ENCODE results near the gene ABLIM2. TPM values are rescaled to one million over a fixed set of nuclear protein-coding genes. Genes with fewer than 3 reads are reported as not detected.

The ABLIM2 gene
- total RNA-seq, 4 donors from 2014 or later: 9.2 to 24.0 (median 12.3) TPM

DNA sequence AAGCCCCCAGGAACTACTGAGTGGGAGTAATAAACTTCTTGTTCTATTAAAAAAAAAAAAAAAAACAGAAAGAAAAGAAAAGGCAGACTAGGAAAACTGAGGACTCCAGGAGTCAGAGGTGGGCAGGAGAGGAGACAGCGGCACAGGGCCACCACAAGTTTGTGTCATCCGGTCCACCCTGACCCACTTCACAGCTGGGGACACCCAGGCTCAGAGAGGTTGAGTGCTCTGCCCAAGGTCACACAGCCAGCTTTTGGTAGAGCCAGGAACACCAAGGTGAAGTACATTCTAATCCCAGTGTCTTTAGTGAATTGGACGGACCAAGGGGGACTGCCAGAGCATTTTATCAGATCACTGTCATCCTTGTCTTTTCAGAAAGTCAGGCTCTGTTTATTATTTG lies 16.4 kb upstream of the ABLIM2 start:
- no peaks in the 10 kb centered on the region for H3K36me3 ChIP-seq
- TF ChIP-seq POLR2A (IDR thresholded peaks at IDR 0.05): no peak
- TF ChIP-seq, protein P1, sequence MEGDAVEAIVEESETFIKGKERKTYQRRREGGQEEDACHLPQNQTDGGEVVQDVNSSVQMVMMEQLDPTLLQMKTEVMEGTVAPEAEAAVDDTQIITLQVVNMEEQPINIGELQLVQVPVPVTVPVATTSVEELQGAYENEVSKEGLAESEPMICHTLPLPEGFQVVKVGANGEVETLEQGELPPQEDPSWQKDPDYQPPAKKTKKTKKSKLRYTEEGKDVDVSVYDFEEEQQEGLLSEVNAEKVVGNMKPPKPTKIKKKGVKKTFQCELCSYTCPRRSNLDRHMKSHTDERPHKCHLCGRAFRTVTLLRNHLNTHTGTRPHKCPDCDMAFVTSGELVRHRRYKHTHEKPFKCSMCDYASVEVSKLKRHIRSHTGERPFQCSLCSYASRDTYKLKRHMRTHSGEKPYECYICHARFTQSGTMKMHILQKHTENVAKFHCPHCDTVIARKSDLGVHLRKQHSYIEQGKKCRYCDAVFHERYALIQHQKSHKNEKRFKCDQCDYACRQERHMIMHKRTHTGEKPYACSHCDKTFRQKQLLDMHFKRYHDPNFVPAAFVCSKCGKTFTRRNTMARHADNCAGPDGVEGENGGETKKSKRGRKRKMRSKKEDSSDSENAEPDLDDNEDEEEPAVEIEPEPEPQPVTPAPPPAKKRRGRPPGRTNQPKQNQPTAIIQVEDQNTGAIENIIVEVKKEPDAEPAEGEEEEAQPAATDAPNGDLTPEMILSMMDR (IDR thresholded peaks at IDR 0.05): no peak
- H3K4me3 ChIP-seq (replicated peaks in 1 of 3): no peak overlapping the region
- H3K27me3 ChIP-seq: no peaks in the 10 kb centered on the region
- no peak overlapping the region for H3K27ac ChIP-seq
- WGBS, 2 donors: 91 to 92% methylated on average over 3 of the region's 3 CpGs
- intact Hi-C loops (cut with DNase I): no loop called here
- no peak for DNase-seq
- H3K4me1 ChIP-seq: no peaks in the 10 kb centered on the region
- H3K9me3 ChIP-seq: no peaks in the 10 kb centered on the region

DNA sequence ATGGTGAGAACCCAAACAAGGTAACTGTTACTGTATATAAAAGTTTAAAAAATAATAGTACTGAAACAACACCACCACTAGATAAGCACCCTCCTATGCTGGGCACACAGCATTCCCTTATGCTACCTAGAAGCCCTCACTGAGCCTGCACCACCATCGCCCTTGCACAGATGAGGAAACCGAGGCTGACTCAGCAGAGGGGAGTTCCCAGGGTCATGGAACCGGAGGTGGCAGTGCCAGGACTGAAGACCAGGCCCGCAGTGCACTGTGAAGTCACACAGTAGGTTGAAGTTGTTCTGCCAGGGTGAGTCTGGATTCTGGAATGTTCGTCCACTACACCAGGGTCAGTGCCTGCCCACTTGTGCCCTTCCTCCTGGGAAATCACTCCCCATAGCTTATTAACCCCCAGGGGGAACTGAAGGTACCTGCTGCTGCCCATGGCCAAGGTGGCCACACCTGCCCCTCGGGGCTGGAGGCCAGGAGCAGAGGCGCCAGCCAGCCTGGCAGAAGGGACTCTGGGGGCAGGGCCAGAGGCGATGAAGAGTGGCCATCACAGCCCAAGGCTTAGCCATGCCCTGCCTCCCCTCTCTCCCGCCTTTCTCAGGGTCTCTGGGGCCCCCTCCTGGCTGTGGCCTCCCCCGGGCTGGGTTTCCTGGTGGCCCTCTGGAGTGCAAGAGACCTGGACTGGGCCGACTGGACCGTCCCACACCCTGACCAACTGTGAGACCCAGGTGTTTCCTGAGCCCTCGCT lies 15.1 kb upstream of the ABLIM2 start:
- 69 to 85% methylated on average over 9 to 11 of the region's 13 CpGs for WGBS, 2 donors
- intact Hi-C loops (cut with DNase I): no loop called here
- H3K9me3 ChIP-seq: no peaks in the 10 kb centered on the region
- H3K27ac ChIP-seq: no peak overlapping the region
- no peak overlapping the region for H3K4me3 ChIP-seq (replicated peaks in 1 of 3)
- DNase-seq: no peak
- no peak for TF ChIP-seq POLR2A (IDR thresholded peaks at IDR 0.05)
- TF ChIP-seq, protein P1 (IDR thresholded peaks at IDR 0.05): no peak
- H3K4me1 ChIP-seq: no peaks in the 10 kb centered on the region
- H3K27me3 ChIP-seq: no peaks in the 10 kb centered on the region
- H3K36me3 ChIP-seq: no peaks in the 10 kb centered on the region

DNA sequence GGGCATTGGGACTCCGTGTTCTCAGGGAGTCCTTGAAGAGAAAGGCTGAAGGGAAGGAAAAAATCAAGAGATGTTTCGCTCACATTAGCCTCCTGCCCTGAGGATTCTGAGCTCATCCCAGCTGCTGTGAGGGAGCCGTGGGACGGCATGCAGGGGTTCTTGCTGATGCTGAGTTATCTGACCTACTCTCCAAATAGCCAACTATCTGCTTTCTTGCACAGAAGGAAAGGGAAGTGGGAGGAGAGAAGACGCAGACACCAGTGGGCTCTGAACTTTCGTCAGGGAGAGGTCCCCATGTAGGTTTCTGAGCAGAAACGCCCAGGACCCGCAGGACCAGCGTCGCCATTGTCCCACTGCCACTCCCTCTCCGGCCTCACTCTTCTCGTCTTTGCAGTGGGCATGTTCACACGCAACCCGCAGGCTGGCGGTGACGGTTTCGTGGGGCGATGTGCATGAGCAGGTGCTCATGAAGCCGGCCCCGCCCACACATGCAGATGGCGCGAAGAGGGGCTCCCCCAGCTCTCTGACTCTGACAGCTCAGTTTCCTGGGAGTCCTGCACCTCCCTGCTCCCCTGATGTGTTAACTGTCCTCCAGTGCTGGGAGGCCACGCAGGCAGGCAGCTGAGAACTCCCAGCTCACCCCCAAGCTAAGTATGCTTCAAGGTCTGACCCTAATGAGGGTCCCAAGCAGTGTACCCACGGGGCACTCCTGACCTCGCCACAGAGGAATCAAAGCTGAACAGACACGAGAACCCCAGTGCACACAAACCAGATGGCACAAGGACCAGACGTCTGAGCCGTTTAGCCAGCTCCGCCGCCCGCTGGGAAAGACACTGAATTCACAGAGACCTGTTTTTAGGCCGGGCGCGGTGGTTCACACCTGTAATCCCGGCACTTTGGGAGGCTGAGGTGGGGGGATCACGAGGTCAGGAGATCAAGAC lies 13.6 kb upstream of the ABLIM2 start:
- intact Hi-C loops (cut with DNase I): no loop called here
- Histone ChIP-seq H3K27ac (no peak overlapping the region), H3K4me3 (replicated peaks in 1 of 3) (no peak overlapping the region), H3K27me3 (no peaks in the 10 kb centered on the region), H3K36me3 (no peaks in the 10 kb centered on the region), H3K9me3 (no peaks in the 10 kb centered on the region), H3K4me1 (no peaks in the 10 kb centered on the region)
- WGBS, 2 donors: 85 to 86% methylated on average over 23 to 36 of the region's 36 CpGs
- no peak for DNase-seq
- TF ChIP-seq POLR2A (IDR thresholded peaks at IDR 0.05): no peak
- TF ChIP-seq, protein P1 (IDR thresholded peaks at IDR 0.05): no peak

DNA sequence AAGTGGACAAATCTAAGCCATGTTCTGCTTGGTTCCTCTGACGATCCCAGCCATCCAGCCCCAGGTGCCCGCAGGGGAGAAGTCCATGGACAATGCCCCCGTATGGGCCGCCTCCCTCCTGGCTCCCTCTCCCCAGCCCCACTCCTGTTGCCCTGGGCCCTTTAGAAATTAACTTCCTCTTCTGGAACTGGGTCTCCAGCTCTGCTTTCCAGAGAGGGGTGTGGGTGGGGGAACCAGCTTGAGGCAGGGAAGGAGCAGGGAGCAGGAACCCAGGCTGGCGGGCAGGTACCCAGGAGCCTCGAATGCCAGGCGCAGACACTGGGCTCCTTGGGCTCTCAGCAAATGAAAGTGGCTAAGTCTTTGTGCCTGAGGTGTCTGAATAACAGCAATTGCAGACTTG lies 12.7 kb upstream of the ABLIM2 start:
- intact Hi-C loops (cut with DNase I): no loop called here
- no peak for TF ChIP-seq POLR2A (IDR thresholded peaks at IDR 0.05)
- TF ChIP-seq, protein P1 (IDR thresholded peaks at IDR 0.05): no peak

DNA sequence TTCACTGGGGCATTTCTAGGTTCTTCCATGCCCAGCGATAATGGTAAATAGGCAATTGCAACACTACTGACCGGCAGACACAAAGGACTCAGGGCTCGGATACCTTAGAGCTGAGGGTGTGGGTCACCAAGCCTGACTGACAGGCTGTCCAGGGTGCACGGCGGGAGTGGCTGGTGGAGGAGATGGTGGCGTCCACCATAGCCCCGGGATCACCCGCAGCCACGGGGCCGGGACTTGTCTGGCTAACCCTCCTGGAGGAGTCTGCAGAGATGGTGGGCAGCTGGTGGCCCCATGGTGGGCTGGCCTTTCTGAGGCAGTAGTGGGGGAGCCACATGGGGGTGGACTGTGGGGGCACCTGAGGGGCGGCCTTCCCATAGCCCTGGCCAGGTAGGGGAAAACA lies 11.7 kb upstream of the ABLIM2 start:
- Histone ChIP-seq H3K36me3 (no peaks in the 10 kb centered on the region), H3K27ac (no peak overlapping the region), H3K4me1 (no peaks in the 10 kb centered on the region), H3K27me3 (no peaks in the 10 kb centered on the region), H3K9me3 (no peaks in the 10 kb centered on the region), H3K4me3 (replicated peaks in 1 of 3) (no peak overlapping the region)
- WGBS, 2 donors: 97 to 100% methylated on average over 6 to 11 of the region's 11 CpGs
- no peak for DNase-seq
- intact Hi-C loops (cut with DNase I): no loop called here
- TF ChIP-seq, protein P1 (IDR thresholded peaks at IDR 0.05): no peak
- no peak for TF ChIP-seq POLR2A (IDR thresholded peaks at IDR 0.05)

More for the DNA sequence above, 12.7 kb upstream of the ABLIM2 start:
- H3K4me3 ChIP-seq (replicated peaks in 1 of 3): no peak overlapping the region
- H3K27me3 ChIP-seq: no peaks in the 10 kb centered on the region
- H3K4me1 ChIP-seq: no peaks in the 10 kb centered on the region
- H3K9me3 ChIP-seq: no peaks in the 10 kb centered on the region
- H3K36me3 ChIP-seq: no peaks in the 10 kb centered on the region
- no peak overlapping the region for H3K27ac ChIP-seq
- 82 to 100% methylated on average over 6 to 7 of the region's 7 CpGs for WGBS, 2 donors
- DNase-seq: no peak
